Amniotic epithelial cell (primary cell): ENCODE results near the gene MAGI2.
"Not testable (repeated sequence)": the region's sequence is repeated elsewhere in the genome, so short reads cannot be mapped to it uniquely, and the experiment has no call there.

ENCODE experiments used
- DNase-seq: peaks from one replicate; pipeline ENCODE4 v3.0.0-alpha.2; 2010; ENCODE audit warnings: low read depth

The MAGI2 gene

DNA sequence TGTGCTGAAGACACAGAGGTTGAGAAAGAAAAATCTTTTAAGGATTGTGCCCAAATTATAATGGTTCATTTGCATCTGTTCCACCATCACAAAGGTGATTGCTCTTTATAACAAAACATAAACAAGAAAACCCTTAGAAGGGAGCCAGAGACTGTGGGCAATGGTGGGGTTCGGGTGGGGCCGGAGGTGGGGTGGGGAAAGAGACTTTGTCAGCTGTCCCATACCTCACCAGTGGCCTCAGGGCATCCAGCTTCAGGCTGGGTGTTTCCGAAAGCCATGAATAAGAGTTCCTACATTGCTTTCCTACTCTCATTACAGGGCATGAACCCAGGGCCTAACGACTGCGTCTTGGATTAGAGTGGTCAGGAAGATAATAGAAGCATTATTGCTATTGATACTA is 1427.0 kb downstream of the MAGI2 start:
- no peak for DNase-seq

DNA sequence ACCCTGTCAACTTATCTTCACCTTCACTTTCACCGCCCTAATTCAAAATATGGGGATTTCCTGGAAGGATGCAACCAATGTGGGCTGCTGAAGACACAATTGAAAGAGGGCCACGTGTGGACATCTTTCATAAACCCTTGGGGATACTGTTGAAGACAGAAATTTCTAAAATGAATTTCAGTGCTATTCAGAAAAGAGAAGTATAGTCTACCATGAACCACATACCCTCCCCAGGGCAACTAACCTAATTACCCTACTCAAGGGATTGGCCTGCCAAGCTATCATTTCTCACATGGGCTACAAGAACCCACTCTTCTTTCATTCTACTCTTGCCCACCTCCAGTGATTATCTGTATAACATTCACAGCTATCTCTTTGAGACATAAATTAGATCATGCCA is 1428.9 kb downstream of the MAGI2 start:
- DNase-seq, result no peak

DNA sequence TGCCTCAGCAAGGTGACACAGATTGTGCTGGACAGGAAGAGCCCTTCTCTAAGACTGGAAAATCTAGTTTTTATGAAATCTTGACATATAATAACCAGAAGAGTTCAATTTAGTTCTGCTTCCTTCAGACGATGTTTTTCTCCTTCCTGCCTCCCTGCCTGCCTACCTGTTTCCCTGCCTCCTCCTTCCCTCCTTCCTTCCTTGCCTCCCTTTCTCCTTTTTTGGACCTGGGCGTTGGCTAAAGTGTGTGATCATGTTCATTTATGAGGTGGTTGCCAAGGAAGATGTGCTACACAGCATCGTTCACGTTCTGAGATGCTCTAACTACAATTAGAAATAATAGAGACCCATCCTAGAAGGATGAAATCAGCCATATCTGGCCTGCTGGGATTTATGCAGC is 1430.3 kb downstream of the MAGI2 start:
- no peak for DNase-seq

DNA sequence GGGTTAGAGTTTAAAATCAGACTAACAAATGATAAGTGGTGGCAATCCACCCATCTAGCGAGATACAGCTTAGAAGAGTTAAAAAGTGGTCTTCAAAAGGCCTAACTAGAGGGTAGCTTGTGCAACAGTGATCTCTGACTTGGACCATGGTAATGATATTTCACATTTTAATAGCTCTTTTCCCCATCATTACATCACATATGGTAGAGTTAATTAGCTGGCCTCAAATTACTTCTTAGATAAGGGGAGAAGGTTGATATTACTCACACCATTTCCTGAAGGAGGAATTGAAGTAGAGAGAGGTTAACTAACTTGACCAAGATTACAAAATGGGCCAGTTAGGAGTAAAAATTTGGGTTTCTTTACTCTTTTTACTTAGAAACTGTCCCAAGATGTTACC is 1431.3 kb downstream of the MAGI2 start:
- no peak for DNase-seq

DNA sequence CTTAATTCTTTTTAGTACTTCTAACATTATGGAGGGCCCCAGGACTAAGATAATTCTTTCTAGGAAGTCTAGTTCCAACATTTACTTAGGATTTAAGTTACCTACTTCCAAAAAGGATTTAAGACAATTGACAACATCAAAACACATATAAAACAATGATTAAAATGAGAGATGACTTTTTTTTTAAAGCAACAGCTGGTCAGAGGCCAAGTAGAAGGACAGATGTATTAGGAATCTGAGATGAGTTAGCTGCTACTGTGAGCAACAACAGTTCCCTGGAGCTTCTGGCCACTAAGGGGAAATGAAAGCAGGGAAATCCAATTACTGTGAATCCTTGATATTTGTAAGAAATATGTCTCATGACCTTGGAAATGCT is 1432.6 kb downstream of the MAGI2 start:
- DNase-seq, result no peak

DNA sequence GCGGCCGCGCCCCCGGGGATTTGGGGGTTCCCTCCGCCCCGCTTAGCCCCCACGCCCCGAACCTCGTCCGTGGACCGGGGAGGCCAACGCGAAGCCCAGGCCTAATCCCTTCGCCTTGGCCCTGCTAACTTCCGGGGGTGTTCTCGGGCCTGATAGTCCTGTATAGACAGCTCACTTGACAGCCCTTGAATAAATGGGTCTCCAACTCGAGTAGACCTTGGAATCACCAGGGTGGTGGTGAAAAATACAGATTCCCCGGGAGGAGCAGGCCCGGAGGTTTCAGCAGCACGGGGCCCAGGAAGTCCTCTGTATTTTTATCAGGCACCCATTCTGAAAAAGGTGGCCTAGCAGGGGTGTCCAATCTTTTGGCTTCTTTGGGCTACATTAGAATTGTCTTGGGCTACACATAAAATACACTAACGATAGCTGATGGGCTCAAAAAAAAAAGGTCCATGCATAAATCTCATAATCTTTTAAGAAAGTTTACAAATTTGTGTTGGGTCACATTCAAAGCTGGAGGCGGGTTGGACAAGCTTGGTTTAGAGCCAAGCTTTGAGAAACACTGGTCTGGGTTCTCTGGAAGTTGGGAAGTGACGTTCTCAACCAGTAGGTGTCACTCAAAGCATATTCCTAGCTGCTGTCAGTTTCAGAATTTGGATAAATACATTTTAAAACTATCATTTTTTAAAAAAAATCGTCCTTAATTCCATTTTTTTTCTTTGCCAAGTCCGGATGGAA is 1433.2 kb downstream of the MAGI2 start:
- peak; percentile 77 for DNase-seq

DNA sequence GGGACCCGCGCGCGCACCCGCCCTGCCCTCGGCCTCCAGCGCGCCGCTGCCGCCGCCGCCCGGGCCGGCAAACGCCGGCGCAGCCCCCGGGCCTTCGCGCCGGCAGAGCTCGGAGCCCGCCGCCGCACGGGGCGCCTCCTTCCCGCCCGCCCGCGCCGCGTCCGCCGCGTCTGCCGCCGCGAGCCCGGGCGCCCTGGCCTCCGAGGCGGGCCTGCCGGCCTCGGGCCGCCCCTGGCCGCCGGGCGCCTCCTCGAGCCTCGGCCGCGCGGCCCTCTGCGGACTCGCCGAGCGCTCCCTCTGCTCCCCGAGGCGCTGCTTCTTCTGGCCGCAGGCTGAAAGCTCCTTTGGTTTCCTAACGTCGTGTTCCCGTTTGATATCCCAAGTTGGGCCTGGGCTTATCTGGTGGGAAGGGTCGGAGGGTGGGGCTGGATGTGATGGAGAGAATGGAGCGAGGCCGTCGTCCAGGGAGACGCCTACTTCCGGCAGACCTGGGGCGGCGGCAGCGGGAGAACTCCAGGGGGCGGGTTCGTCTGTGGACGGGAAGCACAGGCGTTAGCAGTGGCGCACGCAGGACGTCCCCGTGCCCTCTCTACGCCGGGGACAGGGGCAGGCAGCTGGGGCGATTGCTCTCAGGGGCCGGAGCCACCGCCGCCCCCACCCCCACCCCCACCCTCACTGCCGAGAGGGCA is 1433.9 kb downstream of the MAGI2 start:
- DNase-seq, result peak; percentile 83

DNA sequence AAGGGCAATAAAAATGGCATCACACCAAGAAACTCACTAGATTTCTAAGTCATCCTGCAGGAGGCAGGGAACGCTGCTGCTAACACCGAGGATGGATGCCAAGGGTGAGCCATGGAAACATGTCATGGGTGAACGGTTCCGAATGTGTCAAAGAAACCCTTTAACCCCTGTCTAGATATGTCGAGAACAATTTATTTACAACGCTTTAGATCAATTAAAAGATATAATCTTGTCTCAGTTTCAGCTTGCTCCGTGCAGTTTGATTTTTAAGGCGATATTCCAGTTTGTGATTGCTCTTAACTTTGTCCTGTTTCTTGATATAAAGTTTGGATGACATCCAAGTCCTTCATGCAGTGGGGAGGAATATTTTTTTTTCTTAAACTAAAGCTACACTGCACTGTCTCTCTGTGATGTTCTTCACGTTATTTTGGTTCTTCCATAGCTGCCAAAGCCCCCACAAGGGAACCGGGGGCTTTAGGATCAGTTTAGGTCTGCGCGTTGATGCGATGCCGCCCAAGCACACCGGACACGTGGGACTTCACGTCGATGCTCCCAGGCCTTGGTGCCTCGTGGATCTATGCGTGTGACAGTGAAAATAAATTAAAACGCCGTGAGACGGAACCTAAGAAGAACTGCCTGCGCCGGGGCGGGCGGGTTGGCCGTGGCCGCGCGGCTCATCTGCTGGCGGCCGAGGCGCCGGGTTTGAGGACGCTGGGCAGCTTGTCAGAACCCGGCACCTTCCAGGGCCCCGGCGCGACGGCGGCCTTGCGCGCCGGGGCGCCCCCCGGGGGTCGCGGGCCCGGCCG is 1434.6 kb downstream of the MAGI2 start:
- DNase-seq, result peak; percentile 21

DNA sequence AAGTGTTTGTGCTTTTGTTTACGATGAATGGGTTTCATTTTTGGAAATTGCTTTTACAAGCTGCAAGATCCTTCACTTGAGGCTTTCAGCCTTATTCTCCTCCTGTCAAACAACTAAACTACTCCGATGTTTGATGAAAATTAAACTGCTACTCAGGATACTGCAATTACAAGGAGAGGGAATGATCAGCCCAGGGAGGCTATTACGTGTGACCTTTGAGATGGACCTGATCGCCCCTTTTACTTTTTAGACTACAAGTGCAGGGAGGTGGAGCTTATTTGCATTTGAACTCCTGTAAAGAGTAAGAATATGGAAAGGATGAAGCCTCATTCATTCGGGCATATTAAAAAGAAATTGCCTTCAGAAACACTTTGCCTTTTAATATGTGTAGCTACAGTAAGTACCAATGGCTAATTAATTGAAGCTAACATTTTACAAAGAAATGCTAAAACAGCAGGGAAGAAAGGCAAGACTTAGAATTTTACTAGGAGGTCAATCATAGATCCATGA is 1435.8 kb downstream of the MAGI2 start:
- DNase-seq, result no peak

DNA sequence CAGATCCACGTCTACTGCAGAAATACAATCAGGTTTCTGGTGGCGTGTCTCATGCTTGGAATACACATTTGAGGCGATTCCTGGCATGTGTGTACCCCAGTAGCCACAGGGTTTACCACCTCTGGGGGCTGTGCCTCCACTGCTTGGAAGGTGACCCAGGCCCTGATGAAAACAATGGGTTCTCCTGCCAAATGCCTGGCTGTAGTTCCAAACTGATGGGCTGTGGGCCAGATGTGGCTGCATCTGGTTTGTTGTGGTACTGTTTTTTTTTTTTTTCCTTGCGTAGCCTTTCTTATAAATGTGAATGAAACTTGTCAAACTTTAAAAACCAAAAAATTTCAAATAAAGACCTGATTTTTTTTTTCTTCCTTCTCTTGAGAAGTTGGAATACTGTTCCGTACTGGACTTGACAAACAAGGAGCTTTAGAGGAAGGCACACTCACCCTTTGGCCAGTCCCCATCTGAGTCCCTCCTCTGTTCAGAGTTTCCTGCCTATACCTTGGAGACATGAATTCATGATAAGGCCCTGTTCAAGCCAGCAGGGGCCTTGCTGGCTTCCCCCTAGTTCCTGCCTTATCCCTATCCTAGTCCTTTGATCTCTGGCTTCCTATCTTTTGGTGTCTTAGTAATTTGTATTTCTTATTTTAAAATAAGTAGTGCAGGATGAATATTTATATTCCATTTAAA is 1437.8 kb downstream of the MAGI2 start:
- DNase-seq, result no peak

DNA sequence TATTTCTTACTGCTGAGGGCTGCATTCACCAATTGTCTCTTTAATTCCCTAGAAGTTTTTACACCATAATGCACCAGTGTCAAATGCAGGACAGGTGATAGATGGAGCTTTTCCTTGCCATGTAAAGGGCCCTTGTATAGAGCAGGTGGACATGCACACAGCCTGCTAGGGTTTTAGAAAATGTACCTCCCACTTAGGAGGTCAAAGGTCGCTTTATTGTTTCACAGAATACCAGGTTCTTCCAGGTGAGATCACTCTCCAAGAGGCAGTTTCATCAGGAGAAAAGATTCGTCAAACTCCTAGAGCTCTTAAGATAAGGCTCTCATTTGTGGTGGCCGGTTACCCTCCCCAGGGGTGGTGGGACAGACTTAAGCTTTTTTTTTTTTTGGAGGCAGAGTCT is 1439.1 kb downstream of the MAGI2 start:
- DNase-seq, result no peak

DNA sequence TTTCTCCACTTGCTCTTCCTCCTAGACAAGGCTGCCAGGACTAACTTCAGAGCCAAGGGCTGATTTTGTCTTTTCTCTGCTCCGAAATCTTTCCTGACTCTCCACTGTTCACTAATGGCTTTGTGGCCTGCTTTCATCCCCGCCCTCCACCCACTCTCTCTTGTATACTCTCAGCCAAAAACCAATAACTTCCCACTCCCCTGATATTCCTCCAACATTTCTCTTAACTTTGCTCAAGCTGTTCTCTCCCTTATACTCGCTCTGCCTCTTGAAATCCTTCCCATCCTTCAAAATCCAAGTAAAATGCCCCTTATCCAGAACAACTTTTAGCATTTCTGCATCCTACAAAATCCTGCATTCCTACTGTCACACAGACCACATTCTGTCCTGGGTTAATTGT is 1440.1 kb downstream of the MAGI2 start:
- no peak for DNase-seq

DNA sequence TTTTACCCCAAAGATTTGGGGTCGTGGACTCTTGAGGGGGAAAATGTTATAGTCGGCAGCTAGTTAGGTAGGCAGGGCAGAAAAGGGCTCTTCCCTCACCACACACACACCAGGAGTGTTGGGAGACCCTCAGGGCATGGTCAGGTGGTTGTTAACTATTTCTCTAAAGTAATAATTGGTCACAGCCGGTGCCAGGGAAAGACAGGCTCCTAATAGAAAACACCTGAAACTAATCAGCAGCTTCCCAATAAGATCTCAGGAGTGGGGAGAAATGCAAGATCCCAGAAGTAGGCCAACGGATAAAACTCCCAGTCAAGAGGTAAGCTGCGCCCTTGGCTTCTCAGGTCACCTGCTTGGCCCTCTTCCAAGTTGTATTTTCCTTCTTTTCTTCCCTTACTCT is 1441.8 kb downstream of the MAGI2 start:
- no peak for DNase-seq

DNA sequence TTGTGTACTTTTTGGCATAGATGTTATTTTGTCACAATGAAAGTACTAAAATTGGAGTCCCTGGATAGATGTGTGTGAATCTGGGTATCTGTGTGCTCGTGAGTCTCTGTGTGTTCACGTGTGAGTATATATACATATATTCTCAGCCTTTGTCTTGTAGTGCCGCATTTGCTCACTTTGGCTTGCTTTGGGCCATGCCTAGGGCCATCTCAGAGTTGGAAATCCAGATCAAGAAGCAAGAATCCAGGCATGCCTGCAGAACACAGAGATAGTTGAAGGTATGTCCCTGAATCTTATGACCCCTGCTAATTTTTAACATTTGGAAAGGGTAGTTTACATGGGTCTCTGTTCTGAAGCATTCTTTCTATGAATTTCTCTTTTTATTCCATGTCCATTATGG is 1446.2 kb downstream of the MAGI2 start:
- DNase-seq, result no peak

DNA sequence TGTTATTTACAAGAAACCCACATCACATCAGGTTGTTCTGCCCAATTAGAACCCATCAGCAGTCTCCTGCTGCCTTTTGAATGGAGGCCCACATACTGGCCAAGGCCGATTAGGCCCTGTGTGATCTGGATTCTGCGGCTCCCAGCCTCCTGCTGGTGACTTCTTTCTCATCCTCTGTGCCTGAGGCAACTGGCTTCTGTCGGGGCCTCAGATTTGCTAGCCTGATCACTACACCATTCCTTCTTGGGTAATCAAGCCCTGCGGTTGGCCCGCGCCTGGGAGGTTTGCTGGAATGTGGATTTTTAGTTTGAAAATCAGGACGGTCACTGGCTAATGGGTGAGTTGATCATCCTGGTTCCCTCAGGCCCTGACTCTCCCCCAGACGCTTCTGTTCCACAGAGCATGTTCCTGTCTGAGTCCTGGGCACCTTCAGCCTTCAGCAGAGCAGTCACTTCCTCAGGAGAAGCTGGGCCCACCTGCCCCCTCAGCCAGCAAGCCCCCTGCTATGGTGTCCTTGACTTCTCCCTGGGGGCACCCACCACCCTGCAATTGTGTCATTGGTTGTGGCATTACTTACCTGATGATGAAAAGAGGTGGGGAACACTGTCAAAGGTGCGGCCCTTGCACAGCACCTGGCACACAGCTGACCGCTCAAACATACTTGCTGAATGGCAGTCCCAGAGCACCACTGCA is 1447.3 kb downstream of the MAGI2 start:
- no peak for DNase-seq

DNA sequence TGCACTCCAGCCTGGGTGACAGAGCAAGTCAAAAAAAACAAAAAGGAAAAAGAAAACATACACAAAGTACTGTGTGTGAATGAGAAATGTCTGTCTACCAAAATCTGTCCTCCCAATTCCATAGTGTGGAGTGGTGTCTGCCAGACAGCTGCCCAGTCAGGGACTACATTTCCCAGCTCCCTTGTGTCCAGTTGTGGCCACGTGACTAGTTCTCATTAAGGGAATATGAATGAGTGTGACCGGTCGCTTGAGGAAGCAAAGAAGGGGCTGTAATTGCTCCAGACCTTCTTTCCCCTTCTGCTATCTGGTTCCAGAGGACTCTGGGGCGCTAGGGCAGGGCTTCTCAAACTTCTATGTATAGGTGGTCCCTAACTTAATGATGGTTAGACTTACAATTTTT is 1450.8 kb downstream of the MAGI2 start:
- DNase-seq, result no peak

DNA sequence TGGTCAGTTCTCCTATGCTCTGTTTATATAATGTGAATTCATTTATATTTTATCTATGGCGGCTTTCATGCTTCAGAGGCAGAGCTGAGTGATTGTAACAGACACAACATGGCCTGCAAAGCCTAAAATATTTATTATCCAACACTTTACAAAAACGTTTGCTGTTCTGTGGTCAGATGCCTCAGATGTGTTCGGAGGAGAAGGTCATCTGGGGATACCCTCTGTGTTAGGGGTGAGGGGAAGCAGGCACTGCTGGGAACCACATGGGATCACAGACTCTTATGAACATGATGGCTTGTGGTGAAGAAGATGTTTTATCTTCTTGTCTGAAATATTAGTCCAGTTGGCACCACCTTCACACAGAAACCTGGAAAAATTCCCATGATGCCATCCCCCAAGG is 1451.4 kb downstream of the MAGI2 start:
- DNase-seq, result peak; percentile 50

DNA sequence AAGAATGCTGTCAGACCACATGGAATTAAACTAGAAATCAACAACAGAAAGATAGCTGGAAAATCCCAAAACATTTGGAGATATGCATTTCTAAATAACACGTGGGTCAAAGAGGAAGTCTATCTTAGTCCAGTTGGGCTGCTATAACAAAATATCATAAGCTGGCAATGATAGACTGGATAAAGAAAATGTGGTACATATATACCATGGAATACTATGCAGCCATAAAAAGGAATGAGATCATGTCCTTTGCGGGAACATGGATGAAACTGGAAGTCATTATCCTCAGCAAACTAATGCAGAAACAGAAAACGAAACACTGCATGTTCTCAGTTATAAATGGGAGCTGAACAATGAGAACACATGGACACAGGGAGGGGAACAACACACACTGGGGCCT is 1454.3 kb downstream of the MAGI2 start:
- not testable (repeated sequence) for DNase-seq

DNA sequence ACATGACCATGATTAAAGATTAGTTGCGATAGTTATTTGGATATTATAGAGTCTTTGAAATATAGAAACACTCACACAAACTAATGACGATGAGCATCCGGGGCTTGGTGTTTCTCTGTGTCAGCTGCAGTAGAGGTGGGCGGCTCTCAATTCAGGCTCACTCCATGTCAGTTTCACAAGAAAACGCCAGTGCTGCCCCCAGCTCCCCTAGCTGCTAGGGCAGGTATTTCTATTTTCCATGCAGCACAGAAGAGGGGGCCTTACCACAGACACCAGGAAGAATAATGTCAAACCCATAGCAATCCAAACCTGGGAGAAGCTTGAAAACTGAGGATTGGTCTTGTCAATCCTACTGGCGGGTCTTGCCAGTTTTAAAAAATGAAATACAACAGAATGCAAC is 1457.8 kb downstream of the MAGI2 start:
- no peak for DNase-seq

DNA sequence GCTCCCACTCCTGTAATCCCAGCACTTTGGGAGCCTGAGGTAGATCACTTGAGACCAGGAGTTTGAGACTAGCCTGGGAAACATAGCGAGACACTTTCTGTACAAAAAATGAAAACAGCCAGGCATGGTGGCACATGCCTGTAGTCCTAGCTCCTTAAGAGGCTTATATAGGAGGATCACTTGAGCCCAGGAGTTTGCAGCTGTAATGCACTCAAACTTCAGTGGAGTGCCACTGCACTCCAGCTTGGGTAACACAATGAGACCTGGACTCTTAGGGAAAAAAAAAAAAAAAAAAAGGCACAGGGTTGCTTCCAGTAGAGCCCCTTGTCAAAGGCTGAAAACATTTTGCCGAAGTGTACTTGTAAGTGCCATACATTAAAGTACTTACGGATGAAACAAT is 1459.6 kb downstream of the MAGI2 start:
- DNase-seq, result no peak

DNA sequence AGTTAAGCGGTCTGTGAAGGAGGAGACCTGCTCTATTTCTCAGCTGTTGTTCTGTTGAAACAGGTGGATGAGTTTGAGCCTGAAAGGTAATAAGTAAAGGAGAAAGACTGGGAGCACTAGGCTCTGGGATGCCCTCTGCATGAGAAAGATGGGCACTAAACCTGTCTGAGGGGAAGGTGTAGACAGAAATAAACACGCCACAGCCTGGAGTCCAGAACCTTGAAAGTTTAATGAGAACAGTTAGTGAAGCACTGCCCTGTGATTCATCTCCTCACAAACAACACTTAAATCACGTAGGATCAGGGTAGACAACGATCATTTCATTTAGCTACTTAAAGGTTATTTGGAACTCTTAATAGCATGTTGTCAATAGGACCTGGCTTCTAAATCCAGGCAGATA is 1461.8 kb downstream of the MAGI2 start:
- DNase-seq, result peak; percentile 3
